CD14-positive monocyte (primary cell): Measurements from ENCODE around the gene CRYBA2. TPM values are rescaled to one million over a fixed set of nuclear protein-coding genes. Genes with fewer than 3 reads are reported as not detected.

Experiments
- DNase-seq, 3 donors: peaks; one replicate each; pipeline ENCODE4 v3.0.0-alpha.2; 2011 to 2022
- H2AFZ ChIP-seq: 2 replicates; pipeline ENCODE4 v1.6.0; 2012; ENCODE audit warnings: mild to moderate bottlenecking, low read depth, low read length, inconsistent platforms; ENCODE audit not compliant: insufficient read depth, poor library complexity, severe bottlenecking
- H3K27ac ChIP-seq, 2 donors: 1 replicate in 1 of 2; 2 replicates in 1 of 2; pipeline ENCODE4 v1.5.1; 2012 to 2013; ENCODE audit warnings: low read length in 2 of 2, control low read depth in 1 of 2, inconsistent platforms in 1 of 2, low read depth in 1 of 2, mild to moderate bottlenecking in 1 of 2
- H3K27me3 ChIP-seq, 2 donors: one replicate each; pipeline versions ENCODE4 v1.6.0 to v1.6.1; 2011 to 2013; ENCODE audit warnings: low read length in 2 of 2; ENCODE audit not compliant: control insufficient read depth in 2 of 2, insufficient read depth in 2 of 2
- H3K36me3 ChIP-seq, 2 donors: replicated peaks in 1 of 2; 1 replicate in 1 of 2; 2 replicates in 1 of 2; pipeline versions ENCODE4 v1.5.1 to v1.6.1; 2012 to 2013; ENCODE audit warnings: low read length in 2 of 2, control low read depth in 1 of 2, inconsistent platforms in 1 of 2, mild to moderate bottlenecking in 1 of 2; ENCODE audit not compliant: insufficient read depth in 2 of 2, control insufficient read depth in 1 of 2
- H3K4me1 ChIP-seq, 2 donors: 1 replicate in 1 of 2; 2 replicates in 1 of 2; pipeline versions ENCODE4 v1.5.1 to v1.6.1; 2012 to 2013; ENCODE audit warnings: low read length in 2 of 2, control low read depth in 1 of 2, inconsistent platforms in 1 of 2, mild to moderate bottlenecking in 1 of 2, moderate library complexity in 1 of 2; ENCODE audit not compliant: insufficient read depth in 2 of 2, control insufficient read depth in 1 of 2
- H3K4me2 ChIP-seq: replicated peaks from 2 replicates; pipeline ENCODE3; 2012; ENCODE audit warnings: low read length, moderate library complexity, mild to moderate bottlenecking; ENCODE audit not compliant: poor library complexity, severe bottlenecking; ENCODE audit errors: extremely low read depth
- H3K4me3 ChIP-seq, 3 experiments: fragments of 200-600 bp in 1 of 3; sonication (generic) in 1 of 3; replicated peaks in 1 of 3; 1 replicate in 2 of 3; 2 replicates in 1 of 3; pipeline ENCODE4 v1.5.1; 2011 to 2013; ENCODE audit warnings: low read length in 3 of 3, mild to moderate bottlenecking in 3 of 3, control low read depth in 2 of 3, low read depth in 2 of 3, inconsistent platforms in 1 of 3, moderate library complexity in 1 of 3
- H3K79me2 ChIP-seq: 2 replicates; pipeline ENCODE4 v1.6.0; 2012; ENCODE audit warnings: mild to moderate bottlenecking, control low read depth, inconsistent platforms, low read length, moderate library complexity; ENCODE audit not compliant: insufficient read depth
- H3K9ac ChIP-seq: 2 replicates; pipeline ENCODE4 v1.6.0; 2017; ENCODE audit warnings: low read length, mild to moderate bottlenecking; ENCODE audit not compliant: insufficient read depth, poor library complexity, severe bottlenecking
- H3K9me3 ChIP-seq, 2 donors: replicated peaks in 1 of 2; 1 replicate in 1 of 2; 2 replicates in 1 of 2; pipeline versions ENCODE4 v1.5.1 to v1.6.1; 2012 to 2013; ENCODE audit warnings: low read length in 2 of 2, control low read depth in 1 of 2; ENCODE audit not compliant: control insufficient read depth in 1 of 2, insufficient read depth in 1 of 2
- H4K20me1 ChIP-seq: 2 replicates; pipeline ENCODE4 v1.6.0; 2012; ENCODE audit warnings: mild to moderate bottlenecking, low read length, control low read depth, moderate library complexity; ENCODE audit not compliant: insufficient read depth
- H3K27ac Mint-ChIP-seq, 7 donors: one replicate each; pipeline ENCODE4 v1.8.0; 2020; ENCODE audit warnings: mild to moderate bottlenecking in 7 of 7, mixed read lengths in 7 of 7, moderate library complexity in 6 of 7, inconsistent platforms in 2 of 7
- H3K27me3 Mint-ChIP-seq, 3 donors: one replicate each; pipeline ENCODE4 v1.8.0; 2021 to 2022; ENCODE audit warnings: low read depth in 3 of 3, mild to moderate bottlenecking in 3 of 3, mixed read lengths in 3 of 3, moderate library complexity in 3 of 3, inconsistent platforms in 1 of 3
- H3K36me3 Mint-ChIP-seq, 2 donors: one replicate each; pipeline ENCODE4 v1.8.0; 2020; ENCODE audit warnings: mixed read lengths in 2 of 2, inconsistent platforms in 1 of 2, mild to moderate bottlenecking in 1 of 2
- H3K4me1 Mint-ChIP-seq: one replicate; pipeline ENCODE4 v1.8.0; 2020; ENCODE audit warnings: mild to moderate bottlenecking, mixed read lengths
- H3K4me3 Mint-ChIP-seq, 2 donors: one replicate each; pipeline ENCODE4 v1.8.0; 2020; ENCODE audit warnings: mild to moderate bottlenecking in 2 of 2, mixed read lengths in 2 of 2, moderate library complexity in 1 of 2
- H3K9me3 Mint-ChIP-seq, 7 donors: one replicate each; pipeline ENCODE4 v1.8.0; 2020 to 2022; ENCODE audit warnings: mixed read lengths in 7 of 7, mild to moderate bottlenecking in 6 of 7, moderate library complexity in 6 of 7, inconsistent platforms in 2 of 7
- WGBS: methylation state at CpG from one replicate; pipeline ENCODE4 v1.1.5; 2013; ENCODE audit warnings: missing lambda C conversion rate; ENCODE audit not compliant: insufficient coverage; 5-methylcytosine and 5-hydroxymethylcytosine counted together
- intact Hi-C, 2 donors: fragments of 100-400 bp; cut with micrococcal nuclease; formaldehyde crosslinking; loops; one replicate each; pipeline versions ENCODE4 v1.15.0 to v1.15.1; 2023
- polyA plus RNA-seq, 3 donors: library from polyadenylated mRNA; depleted of rRNA in 1 of 3; unstranded in 2 of 3; stranded (reverse) in 1 of 3; fragments of 300-500 nt in 2 of 3; fragments of >200 nt in 1 of 3; fragmentation: Illumina TruSeq in 2 of 3; gene quantifications; 1 replicate in 2 of 3; 2 replicates in 1 of 3; pipeline ENCODE4 v1.2.3, GENCODE V29; 2012 to 2021
- TF ChIP-seq, protein P1 (sequence below): fragments of 200-600 bp; IDR thresholded peaks from one replicate; pipeline ENCODE4 v1.8.0; 2022; ENCODE audit warnings: antibody characterized with exemption, mild to moderate bottlenecking

Gene CRYBA2
- polyA plus RNA-seq, 3 donors: not detected

DNA sequence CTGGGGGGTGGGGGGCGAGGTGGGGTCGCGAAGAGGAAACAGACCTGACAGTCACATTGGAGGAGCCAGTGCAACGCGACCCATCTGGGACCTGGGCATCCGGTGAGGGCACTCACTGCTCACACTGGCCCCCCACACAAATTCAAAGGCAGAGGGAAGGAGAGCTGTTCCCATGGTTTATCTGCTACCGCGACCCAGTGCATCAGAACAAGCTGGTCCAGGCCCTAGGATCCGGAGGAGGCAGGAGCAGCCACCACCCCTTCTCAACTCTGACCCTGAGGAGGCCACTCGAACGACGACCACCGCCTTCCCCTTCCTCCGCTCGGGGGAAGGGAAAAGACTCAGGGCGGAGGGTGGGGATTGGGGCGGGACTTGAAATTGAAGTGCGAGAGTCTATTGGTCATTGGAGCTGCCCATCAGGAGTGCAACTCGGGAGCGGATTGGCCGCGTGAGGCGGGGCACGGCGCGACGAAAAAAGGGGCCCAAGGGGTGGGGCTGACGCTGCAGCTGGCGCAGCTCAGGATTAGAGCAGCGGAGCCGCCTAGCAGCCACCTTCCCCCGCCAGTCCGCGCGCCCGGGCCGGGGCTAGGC lies 34.0 kb downstream of the CRYBA2 start, which contains the start of gene CDK5R2:
CDK5R2 (plus strand) TSS at position 526 of the 591 bp plus-strand sequence. CDS start 155 bp downstream, outside the sequence.
- Histone ChIP-seq H3K9me3 (peaks cover 2 to 46% of the 10 kb centered on the region in 2 donors), H4K20me1 (no peaks in the 10 kb centered on the region), H3K4me2 (peak within 1 kb of the TSS; percentile 60), H3K36me3 (no peaks in the 10 kb centered on the region), H3K9ac (no peak within 1 kb of the TSS), H3K79me2 (no peaks in the 10 kb centered on the region), H3K27ac (no peak within 1 kb of the TSS), H3K27me3 (peaks cover 70 to 93% of the 10 kb centered on the region in 2 donors), H3K4me3 (no peak within 1 kb of the TSS), H3K4me1 (peaks cover 0 to 10% of the 10 kb centered on the region in 2 donors), H2AFZ (no peak within 1 kb of the TSS)
- Mint-ChIP-seq H3K36me3 (peaks cover 0 to 4% of the 10 kb centered on the region in 2 donors), H3K27me3 (peaks cover 81 to 94% (median 85%) of the 10 kb centered on the region in 3 donors), H3K4me1 (peaks cover 11% of the 10 kb centered on the region), H3K4me3 (peak within 1 kb of the TSS; percentile 58 to 79), H3K9me3 (peaks cover 2 to 36% (median 22%) of the 10 kb centered on the region in 7 donors), H3K27ac (no peak within 1 kb of the TSS)
- DNase-seq: peak; percentile 1 to 31 (median 10)
- under 1% methylated on average over 23 of the region's 37 CpGs for WGBS
- TF ChIP-seq, protein P1, sequence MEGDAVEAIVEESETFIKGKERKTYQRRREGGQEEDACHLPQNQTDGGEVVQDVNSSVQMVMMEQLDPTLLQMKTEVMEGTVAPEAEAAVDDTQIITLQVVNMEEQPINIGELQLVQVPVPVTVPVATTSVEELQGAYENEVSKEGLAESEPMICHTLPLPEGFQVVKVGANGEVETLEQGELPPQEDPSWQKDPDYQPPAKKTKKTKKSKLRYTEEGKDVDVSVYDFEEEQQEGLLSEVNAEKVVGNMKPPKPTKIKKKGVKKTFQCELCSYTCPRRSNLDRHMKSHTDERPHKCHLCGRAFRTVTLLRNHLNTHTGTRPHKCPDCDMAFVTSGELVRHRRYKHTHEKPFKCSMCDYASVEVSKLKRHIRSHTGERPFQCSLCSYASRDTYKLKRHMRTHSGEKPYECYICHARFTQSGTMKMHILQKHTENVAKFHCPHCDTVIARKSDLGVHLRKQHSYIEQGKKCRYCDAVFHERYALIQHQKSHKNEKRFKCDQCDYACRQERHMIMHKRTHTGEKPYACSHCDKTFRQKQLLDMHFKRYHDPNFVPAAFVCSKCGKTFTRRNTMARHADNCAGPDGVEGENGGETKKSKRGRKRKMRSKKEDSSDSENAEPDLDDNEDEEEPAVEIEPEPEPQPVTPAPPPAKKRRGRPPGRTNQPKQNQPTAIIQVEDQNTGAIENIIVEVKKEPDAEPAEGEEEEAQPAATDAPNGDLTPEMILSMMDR: no peak
- intact Hi-C loops: no loop called here

- WGBS: no CpG with 5 or more reads among the region's 1 CpG
- intact Hi-C loops: no loop called here
- Mint-ChIP-seq H3K36me3 (peaks cover 0 to 4% of the 10 kb centered on the region in 2 donors), H3K27ac (no peak overlapping the region), H3K27me3 (peaks cover 71 to 92% (median 80%) of the 10 kb centered on the region in 3 donors), H3K4me3 (peak overlapping the region in 1 of 2 donors; percentile 78), H3K4me1 (peaks cover 11% of the 10 kb centered on the region), H3K9me3 (peaks cover 2 to 31% (median 21%) of the 10 kb centered on the region in 7 donors)
- DNase-seq: no peak
- Histone ChIP-seq H3K27me3 (peaks cover 60 to 83% of the 10 kb centered on the region in 2 donors), H3K4me2 (no peak overlapping the region), H3K4me3 (no peak overlapping the region), H2AFZ (no peak overlapping the region), H3K4me1 (peaks cover 0 to 10% of the 10 kb centered on the region in 2 donors), H3K9me3 (peaks cover 2 to 37% of the 10 kb centered on the region in 2 donors), H4K20me1 (no peaks in the 10 kb centered on the region), H3K79me2 (no peaks in the 10 kb centered on the region), H3K36me3 (no peaks in the 10 kb centered on the region), H3K9ac (no peak overlapping the region), H3K27ac (no peak overlapping the region)
- TF ChIP-seq, protein P1: no peak
Measured at GRCh38 chr2:218958276-218958675, 34.9 kb downstream of the CRYBA2 start.
